BJ (cell line): Measurements from ENCODE around the gene SENP3. TPM values are rescaled to one million over a fixed set of nuclear protein-coding genes. Genes with fewer than 3 reads are reported as not detected.
"Not testable (repeated sequence)": the region's sequence is repeated elsewhere in the genome, so short reads cannot be mapped to it uniquely, and the experiment has no call there.

Source experiments
- CTCF ChIA-PET: fragments of 350-600 bp; formaldehyde crosslinking; extraction: SDS; loops from one replicate; lab custom pipeline; 2021; ENCODE audit warnings: antibody characterized with exemption, inconsistent platforms; lab: Yijun Ruan, JAX
- POLR2A ChIA-PET: fragments of 300-600 bp; sonication (Branson Sonifier 250); formaldehyde crosslinking; extraction: SDS; loops from one replicate; lab custom pipeline; 2021; ENCODE audit warnings: antibody characterized with exemption; lab: Charles Lee
- DNase-seq: peaks from one replicate; pipeline ENCODE4 v3.0.0-alpha.2; 2011; ENCODE audit warnings: low read depth
- H3K27me3 ChIP-seq: 2 replicates; pipeline ENCODE4 v1.6.0; 2011; ENCODE audit warnings: low read length; ENCODE audit not compliant: control insufficient read depth, insufficient read depth
- H3K36me3 ChIP-seq: 2 replicates; pipeline ENCODE4 v1.5.1; 2011; ENCODE audit warnings: low read length; ENCODE audit not compliant: control insufficient read depth, insufficient read depth
- H3K4me3 ChIP-seq: 2 replicates; pipeline ENCODE4 v1.5.1; 2011; ENCODE audit warnings: low read depth, mild to moderate bottlenecking, control low read depth, low read length
- CTCF ChIP-seq: IDR thresholded peaks from 2 replicates; pipeline ENCODE4 v1.5.1; 2011; ENCODE audit warnings: low read depth, mild to moderate bottlenecking, control low read depth, inconsistent platforms, low read length, moderate library complexity; ENCODE audit not compliant: insufficient read depth
- polyA plus RNA-seq: library from polyadenylated mRNA; depleted of rRNA; stranded (reverse); fragments of >200 nt; gene quantifications from 2 replicates; pipeline ENCODE4 v1.2.3, GENCODE V29; 2011

The SENP3 gene
- polyA plus RNA-seq, 1 experiment, result 72.2 TPM

- Histone ChIP-seq H3K36me3 (peaks cover 20% of the 10 kb centered on the region), H3K27me3 (no peaks in the 10 kb centered on the region), H3K4me3 (peak within 1 kb of the TSS; percentile 22; the same call in 1 of the 2 replicates)
- no peak for TF ChIP-seq CTCF
- no peak for DNase-seq
- POLR2A ChIA-PET, result interaction anchor here (1.1 kb wide), 1 partner anchor 17 kb away, joined by 5 read pairs; no protein-coding TSS in a partner anchor
- CTCF ChIA-PET, result interaction anchor here (1.0 to 4.3 kb wide), 27 partner anchors 10 to 544 kb away, joined by 3 to 29 read pairs (median 7); partner anchors contain the start of genes CD68, FXR2, SENP3 and TNFSF13
Measured at GRCh38 chr17:7589891-7590691, 28.4 kb downstream of the SENP3 start, which contains the start of gene SOX15. Gene SOX15, minus strand, starts transcription at chr17:7590094. Its CDS starts 418 bp downstream, at chr17:7589676.

GRCh38 chr17:7590743-7591142, 29.0 kb downstream of the SENP3 start:
- Histone ChIP-seq H3K27me3 (no peaks in the 10 kb centered on the region), H3K4me3 (no peak overlapping the region), H3K36me3 (peaks cover 24% of the 10 kb centered on the region)
- no peak for TF ChIP-seq CTCF
- no peak for DNase-seq
- ChIA-PET POLR2A (no interaction called here), CTCF (interaction anchor here (1.1 to 4.3 kb wide), 11 partner anchors 10 to 147 kb away, joined by 3 to 29 read pairs (median 11); partner anchors contain the start of genes CD68, TNFSF13, TP53 and WRAP53)

GRCh38 chr17:7591596-7591995, 29.9 kb downstream of the SENP3 start:
- H3K27me3 ChIP-seq, result no peaks in the 10 kb centered on the region
- ChIA-PET CTCF (interaction anchor here (0.5 to 1.4 kb wide), 4 partner anchors 13 to 83 kb away, joined by 3 to 4 read pairs (median 4); no protein-coding TSS in a partner anchor), POLR2A (no interaction called here)
- no peak for TF ChIP-seq CTCF
- DNase-seq, result no peak
- peaks cover 21% of the 10 kb centered on the region for H3K36me3 ChIP-seq
- H3K4me3 ChIP-seq, result no peak overlapping the region

GRCh38 chr17:7592422-7593021, 30.8 kb downstream of the SENP3 start:
- Histone ChIP-seq H3K4me3 (no peak overlapping the region), H3K36me3 (peaks cover 21% of the 10 kb centered on the region), H3K27me3 (no peaks in the 10 kb centered on the region)
- TF ChIP-seq CTCF, result no peak
- ChIA-PET POLR2A (interaction anchor here (0.6 kb wide), 1 partner anchor 351 kb away, joined by 4 read pairs; no protein-coding TSS in a partner anchor), CTCF (interaction anchor here (1.3 to 1.4 kb wide), 2 partner anchors 9 to 32 kb away, joined by 4 to 7 read pairs; partner anchors contain the start of gene MPDU1)
- no peak for DNase-seq

- CTCF ChIA-PET, result interaction anchor here (1.4 to 1.7 kb wide), 2 partner anchors 10 to 19 kb away, joined by 4 to 7 read pairs; partner anchors contain the start of gene MPDU1
- TF ChIP-seq CTCF, result no peak
- POLR2A ChIA-PET, result no interaction called here
- Histone ChIP-seq H3K36me3 (peaks cover 21% of the 10 kb centered on the region), H3K4me3 (no peak overlapping the region), H3K27me3 (no peaks in the 10 kb centered on the region)
- no peak for DNase-seq
Measured at GRCh38 chr17:7593296-7593695, 31.6 kb downstream of the SENP3 start.

- H3K36me3 ChIP-seq, result peaks cover 30% of the 10 kb centered on the region
- H3K4me3 ChIP-seq, DNase-seq, H3K27me3 ChIP-seq, CTCF ChIA-PET, POLR2A ChIA-PET: not testable (repeated sequence)
Measured at GRCh38 chr17:7597561-7597960, 35.8 kb downstream of the SENP3 start.
